ENCODE results near the gene LHFPL6.
A peak's percentile ranks its signal among the peaks of the same experiment; 100 is the strongest.

The LHFPL6 gene

GRCh38 chr13:39462428-39462827 lies 140.6 kb downstream of the LHFPL6 start:
- no peak for DNase-seq (ENCODE audit: low read depth)

DNA sequence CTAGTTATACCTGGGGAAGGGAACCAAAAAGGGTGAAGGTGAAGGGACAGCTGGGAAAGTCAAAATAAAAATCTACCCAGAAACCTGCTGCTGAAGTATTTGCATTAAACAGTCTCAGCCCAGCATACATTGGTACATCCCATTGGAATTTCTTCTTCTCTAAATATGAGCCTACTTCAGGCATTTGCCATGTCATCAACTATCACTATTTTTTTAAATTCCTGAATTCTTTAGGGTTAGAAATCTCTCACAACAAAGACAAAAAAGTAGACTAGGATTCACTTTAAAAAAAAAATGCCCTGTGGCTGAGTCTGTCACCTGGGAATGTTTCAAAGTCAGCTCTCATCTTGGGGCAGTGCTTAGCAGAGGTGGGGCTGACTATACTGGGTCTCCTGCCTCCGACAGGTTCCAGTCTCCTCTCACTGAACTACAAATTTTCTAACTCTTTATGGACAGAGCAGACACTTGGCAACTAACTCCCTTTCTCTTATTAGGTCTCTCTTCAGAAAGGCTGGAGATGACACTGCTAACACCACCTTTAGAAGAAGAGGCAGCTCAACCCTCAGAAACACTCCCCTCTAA lies 141.2 kb downstream of the LHFPL6 start:
- no peak for DNase-seq (ENCODE audit: low read depth)

DNA sequence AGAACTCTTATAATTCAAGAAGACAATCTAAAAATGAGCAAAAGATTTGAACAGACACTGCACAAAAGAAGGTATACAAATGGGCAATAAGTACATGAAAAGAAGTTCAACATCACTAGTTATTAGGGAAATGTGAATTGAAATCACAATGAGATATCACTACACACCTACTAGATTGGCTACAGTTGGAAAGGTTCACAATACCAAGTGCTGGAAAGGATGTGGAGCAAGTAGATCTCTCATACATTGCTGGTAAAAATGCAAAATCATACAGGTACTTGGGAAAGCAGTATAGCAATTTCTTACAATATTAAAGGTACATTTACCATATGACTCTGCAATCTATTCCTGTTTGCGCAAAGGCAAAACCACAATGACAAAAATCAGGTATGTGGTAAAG lies 145.7 kb downstream of the LHFPL6 start:
- DNase-seq (ENCODE audit: low read depth): no peak

DNA sequence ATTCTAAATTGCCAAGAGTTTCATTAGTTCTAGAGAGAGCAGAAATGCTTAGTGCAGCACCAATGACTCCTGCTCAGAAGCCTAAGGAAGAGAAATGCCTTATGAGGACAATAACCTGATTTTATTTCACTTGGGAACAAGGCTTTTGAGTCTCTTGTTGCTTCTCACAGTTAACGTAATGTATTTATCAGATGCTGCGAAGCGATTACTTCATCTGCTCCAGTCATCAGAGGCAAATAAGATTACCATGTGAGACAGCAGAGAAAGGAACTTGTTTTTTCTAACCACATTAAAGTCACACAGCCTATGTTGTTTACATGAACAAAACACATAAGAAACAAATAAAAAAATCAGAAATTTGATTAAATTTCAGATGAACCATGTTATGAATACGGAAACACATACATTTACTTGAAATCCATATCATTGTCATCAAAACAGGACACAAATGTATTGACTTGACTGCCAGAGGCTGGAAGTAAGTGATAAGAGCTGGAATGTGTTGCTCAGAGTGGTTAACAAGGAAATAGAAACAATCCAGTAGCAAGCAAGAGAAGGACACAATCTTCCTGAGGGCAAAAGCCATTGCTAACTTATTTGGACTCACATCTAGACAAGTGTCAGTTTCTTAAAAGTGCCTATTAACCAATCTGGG lies 147.3 kb downstream of the LHFPL6 start:
- DNase-seq (ENCODE audit: low read depth): no peak

- no peak for DNase-seq (ENCODE audit: low read depth)
These were observed 150.2 kb downstream of the LHFPL6 start for GRCh38 chr13:39452834-39453233.

GRCh38 chr13:39452417-39452816 lies 150.6 kb downstream of the LHFPL6 start:
- no peak for DNase-seq (ENCODE audit: low read depth)

DNA sequence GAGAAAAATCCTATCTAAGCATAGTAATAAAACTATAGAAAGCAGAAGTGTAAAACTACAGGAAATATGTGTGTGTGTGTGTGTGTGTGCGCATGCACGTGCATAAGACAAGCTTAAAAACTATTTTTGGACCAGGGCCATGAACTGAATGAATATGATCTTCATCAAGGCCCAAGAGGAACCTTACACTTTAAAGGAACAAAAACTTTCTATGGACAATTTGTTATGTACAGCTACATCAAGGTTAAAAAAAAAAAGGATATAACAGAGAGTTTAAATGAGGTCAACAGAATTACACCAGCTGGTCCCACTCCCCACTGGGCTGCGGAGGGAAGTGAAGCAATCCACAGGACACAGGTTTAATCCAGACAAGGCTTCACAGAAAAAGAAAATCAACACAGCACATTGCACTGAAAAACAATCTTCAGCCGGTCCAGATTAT lies 151.1 kb downstream of the LHFPL6 start:
- DNase-seq (ENCODE audit: low read depth): no peak

GRCh38 chr13:39451301-39451700 lies 151.7 kb downstream of the LHFPL6 start:
- no peak for DNase-seq (ENCODE audit: low read depth)

DNA sequence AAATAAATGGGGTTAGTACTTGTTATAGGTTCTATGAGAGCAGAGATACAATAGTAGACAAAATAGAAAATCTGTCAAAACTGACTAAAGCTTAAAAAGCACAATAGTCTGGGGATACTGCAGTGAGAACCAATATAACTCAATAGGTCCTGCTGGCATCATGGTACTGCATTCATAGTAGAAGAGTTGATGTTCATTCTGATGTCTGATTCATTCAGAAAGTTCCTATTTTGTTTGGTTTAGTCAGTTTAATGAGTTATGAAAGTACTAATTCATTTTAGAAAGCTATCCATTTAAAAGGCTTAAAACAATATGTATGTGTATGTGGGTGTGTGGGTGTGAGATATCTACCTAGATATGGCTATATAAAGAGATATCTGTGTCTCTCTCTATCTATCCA lies 152.8 kb downstream of the LHFPL6 start:
- DNase-seq (ENCODE audit: low read depth): no peak

DNA sequence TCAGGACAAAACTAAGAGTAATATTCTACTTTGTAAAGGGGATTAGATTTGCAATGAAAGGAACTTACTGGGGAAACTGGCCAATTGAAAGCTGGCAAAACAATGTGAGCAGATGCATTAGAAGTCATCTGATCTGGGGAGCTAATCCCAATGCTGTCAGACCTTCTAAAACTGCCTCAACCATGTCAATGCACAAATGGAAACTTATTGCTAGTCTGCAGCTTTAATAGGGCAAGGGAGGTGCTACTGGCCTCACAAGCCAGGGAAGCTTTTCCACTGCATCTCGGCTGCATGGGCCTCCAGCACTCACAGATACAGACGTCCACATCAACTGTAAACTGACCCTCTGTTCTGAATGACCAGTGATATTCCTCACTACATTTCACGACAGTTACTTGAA lies 154.2 kb downstream of the LHFPL6 start:
- no peak for DNase-seq (ENCODE audit: low read depth)

DNA sequence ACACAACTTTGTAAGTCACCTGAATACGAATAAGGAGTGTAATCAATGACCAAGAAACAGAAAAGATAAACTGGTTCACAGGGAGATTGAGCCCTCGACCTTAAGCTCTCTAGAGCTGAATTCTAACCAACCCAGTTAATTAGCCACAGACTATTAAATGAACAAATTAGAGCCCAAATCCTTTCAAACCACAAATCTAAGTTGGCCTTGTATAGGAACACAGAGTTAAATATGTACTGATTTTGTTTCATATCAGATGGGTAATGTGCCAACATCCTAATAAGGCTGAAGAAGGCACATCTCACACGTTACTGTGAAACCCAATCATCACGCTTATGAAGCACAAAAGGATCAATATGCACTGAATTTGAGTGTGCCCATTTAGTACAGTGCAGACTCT lies 156.1 kb downstream of the LHFPL6 start:
- DNase-seq (ENCODE audit: low read depth): no peak

DNA sequence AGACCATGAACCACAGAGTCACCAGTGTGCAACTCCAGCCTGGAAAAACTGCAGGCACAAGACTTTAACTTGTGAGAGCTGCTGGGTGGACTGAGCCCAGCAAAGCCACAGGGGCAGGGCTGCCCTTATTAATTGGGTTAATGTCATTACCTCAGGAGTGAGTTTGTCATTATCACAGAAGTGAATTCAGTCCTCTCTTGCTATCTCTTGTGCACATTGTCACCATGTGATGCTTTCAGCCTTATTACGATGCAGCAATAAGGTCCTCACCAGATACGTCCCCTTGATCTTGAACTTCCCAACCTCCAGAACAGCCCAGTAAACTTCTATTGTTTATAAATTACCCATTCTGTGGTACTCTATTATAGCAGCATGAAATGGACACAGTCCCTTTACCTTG lies 158.1 kb downstream of the LHFPL6 start:
- no peak for DNase-seq (ENCODE audit: low read depth)

- DNase-seq (ENCODE audit: low read depth): no peak
These were observed 169.3 kb downstream of the LHFPL6 start for GRCh38 chr13:39433651-39434050.

GRCh38 chr13:39432196-39432595 lies 170.8 kb downstream of the LHFPL6 start:
- DNase-seq (ENCODE audit: low read depth): no peak

- no peak for DNase-seq (ENCODE audit: low read depth)
These were observed 180.0 kb downstream of the LHFPL6 start for GRCh38 chr13:39422845-39423565.

DNA sequence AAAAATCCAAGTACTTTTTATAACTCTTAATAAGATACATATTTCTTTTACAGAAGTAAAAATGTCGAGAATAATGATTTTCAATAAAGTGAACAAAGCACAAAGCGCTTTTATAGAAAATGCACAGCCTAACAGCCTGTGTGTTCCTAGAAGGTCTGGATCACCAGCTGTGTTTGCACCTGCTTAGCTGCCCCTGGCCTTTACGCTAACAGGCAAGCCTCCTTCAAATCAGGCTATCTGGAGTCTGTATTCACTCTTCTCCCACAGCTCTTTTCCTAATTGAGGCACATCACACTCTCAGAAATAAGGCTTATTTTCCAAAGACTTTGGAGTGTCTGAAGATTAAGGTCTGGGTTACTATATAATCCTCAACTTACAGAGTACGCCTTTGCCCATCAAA lies 183.1 kb downstream of the LHFPL6 start:
- DNase-seq (ENCODE audit: low read depth): no peak

DNA sequence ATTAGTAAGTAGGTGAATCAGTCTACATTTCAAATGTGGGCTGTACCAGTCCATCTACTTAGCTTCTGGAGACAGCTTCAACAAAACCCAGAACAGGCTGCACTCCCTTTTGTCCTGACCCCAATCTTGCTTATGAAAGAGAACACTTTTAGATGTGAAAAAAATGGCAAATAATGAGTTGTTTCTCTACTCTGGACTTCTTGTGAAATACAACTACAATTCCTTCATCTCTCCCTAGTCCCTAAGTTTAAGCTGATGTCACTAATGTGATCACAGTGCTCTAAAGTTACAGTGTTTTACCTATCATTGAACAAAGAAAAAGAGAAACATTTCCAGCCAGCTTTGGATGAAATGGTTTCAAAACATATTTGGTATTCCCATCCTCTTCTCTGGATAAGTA lies 183.9 kb downstream of the LHFPL6 start:
- no peak for DNase-seq (ENCODE audit: low read depth)

DNA sequence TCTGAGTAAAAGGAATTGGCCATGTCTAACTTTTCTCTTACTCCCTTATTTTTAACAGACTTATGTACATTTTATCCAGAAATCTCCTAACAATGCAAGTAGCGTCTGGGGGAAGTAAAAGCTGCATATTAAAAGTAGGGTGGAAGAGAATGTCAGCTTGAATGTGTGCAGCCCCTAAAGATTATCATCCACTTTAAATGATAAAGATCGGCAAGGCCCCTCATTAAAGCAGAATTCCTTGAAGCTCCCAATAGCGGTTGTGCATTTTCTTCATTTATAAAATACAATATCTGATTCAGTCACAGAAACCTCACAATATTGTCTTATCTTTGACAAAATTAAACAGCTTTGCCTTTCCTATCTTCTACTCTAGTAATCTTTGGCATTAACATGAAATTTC lies 184.6 kb downstream of the LHFPL6 start:
- DNase-seq (ENCODE audit: low read depth): no peak

DNA sequence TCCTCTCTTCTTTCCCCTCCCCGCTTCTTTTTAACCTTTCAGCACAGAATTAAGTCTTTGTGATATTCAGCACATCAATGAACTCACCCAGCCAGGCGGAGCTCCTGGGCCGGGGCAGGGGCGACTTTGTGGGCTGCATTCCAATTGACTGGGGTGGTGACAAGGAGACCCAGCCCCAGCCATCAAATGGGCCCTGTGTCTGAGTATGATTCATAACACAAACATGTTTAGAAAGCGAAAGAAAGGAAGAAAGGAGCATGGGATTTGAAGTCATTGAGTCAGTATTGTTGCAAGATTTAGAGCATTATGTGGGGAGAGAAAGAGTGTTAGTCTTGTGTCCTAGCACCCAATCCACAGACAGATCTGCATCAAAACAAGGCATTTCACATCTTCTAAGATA lies 185.3 kb downstream of the LHFPL6 start:
- peak; percentile 43 for DNase-seq (ENCODE audit: low read depth)

- DNase-seq (ENCODE audit: low read depth): no peak
These were observed 185.9 kb downstream of the LHFPL6 start for GRCh38 chr13:39417131-39417530.

- no peak for DNase-seq (ENCODE audit: low read depth)
These were observed 187.8 kb downstream of the LHFPL6 start for GRCh38 chr13:39415008-39415802.

GRCh38 chr13:39414339-39414738 lies 188.7 kb downstream of the LHFPL6 start:
- no peak for DNase-seq (ENCODE audit: low read depth)

GRCh38 chr13:39411511-39411910 lies 191.5 kb downstream of the LHFPL6 start:
- DNase-seq (ENCODE audit: low read depth): no peak

All from HS-27A (cell line).